Forelimb muscle (tissue), 1 donor: ENCODE data around the gene SMARCB1. TPM values are rescaled to one million over a fixed set of nuclear protein-coding genes. Genes with fewer than 3 reads are reported as not detected.
A peak's percentile ranks its signal among the peaks of the same experiment; 100 is the strongest.

Experiments used
- DNase-seq: peaks from one replicate; pipeline ENCODE4 v3.0.0-alpha.2; 2013; ENCODE audit warnings: low read depth
- polyA plus RNA-seq: library from polyadenylated mRNA; unstranded; fragments of 120-200 nt; gene quantifications from one replicate; pipeline ENCODE4 v1.2.1, GENCODE V29; 2013; ENCODE audit not compliant: insufficient read length

The SMARCB1 gene
- polyA plus RNA-seq, 1 donor: 67.8 TPM

DNA sequence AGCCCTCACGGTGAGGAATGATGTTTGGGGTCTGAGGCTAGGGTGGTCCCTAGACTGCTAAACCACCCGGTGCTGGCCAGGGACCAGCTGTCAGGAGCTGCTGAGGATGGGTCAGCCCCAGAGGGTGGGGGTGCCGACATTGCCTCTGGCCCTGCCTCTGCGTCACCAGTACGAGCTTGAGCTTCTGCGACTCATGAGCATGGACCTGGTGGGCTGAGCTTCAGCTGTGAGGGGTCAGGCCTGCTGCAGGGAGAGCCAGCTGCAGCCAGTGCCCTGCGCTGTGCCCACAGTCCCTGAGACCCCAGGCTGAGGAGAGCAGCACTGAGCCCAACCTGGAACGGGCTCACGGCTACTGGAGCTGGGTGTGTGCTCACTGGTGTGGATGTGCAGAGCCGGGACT is 45.0 kb downstream of the SMARCB1 start:
- no peak for DNase-seq

DNA sequence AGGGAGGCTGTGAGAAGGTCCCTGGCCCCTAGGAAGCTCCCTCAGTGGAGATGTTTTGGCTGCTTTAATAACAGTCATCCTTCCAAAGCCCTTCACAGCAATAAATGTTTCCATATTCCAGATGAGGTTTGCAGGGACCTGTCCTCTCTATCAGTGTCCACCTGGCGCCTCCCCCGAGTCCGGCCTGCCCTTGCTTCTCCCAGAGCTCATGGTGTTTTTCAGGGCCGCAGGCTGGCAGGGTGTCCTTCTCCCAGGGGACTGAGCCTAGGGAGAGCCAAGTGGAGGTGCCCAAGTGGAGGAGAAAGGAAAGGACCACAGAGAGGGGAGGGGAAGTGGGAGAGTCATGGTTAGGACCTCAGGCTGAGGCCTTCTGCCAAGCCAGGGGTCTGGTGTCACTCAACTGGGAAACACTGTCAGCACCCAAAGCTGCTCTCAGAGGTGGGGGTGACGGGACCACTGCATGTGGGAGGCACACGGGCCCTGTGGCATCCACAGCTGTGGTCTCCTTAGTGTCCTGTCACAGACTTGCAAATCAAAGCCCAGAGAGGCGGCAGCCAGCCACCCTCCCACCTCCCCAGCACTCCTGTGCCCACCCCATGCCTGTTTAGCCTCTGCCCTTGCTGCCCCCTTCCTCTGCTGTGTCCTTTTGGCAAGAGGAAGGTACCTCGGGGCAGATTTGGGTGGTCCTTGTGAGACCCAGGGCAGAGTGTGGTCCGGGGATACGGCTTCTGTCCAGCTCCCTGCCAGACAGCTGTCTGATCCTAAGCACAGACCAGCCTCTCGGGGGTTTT is 45.7 kb downstream of the SMARCB1 start:
- DNase-seq: no peak

DNA sequence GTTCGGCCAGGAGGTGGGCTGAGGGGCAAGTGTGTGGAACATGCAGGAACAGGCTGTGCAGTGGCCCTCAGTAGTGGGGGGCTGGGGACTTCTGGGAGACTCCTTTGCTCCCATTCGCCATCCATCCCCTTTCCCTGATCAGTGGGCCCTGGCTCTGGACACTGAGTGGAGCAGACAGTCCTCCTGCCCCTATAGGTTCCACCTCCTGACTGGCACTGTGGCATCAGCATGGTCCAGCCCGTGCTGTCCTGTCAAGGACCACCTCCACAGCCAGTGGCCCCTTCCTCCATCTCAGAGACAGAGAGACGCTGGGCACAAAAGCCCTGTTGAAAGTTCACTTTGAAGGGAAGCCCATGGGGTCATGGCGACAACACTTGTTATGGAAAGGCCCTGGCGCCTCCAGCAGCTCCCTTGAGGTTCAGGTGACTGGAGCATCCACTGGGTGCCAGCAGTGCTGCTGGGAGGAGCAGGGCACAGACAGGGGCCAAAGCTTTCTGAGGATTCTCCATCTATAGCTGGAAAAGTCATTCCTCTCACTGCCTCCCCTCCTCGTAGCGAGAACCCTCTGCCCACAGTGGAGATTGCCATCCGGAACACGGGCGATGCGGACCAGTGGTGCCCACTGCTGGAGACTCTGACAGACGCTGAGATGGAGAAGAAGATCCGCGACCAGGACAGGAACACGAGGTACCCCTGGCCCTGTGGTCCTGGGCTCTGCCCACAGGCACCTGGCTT is 46.4 kb downstream of the SMARCB1 start:
- DNase-seq: no peak

DNA sequence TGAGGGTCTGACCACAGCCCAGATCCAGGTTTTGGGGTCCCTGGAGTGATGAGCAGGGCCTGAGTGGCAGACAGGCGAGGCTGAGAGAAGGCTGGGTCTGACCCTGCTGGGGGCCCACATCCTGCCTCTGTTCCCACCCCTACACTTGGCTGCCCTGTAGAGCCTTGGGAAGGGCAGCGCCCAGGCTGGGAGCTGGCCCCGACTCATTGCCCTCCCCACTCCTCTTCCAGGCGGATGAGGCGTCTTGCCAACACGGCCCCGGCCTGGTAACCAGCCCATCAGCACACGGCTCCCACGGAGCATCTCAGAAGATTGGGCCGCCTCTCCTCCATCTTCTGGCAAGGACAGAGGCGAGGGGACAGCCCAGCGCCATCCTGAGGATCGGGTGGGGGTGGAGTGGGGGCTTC is 47.1 kb downstream of the SMARCB1 start:
- DNase-seq: no peak

DNA sequence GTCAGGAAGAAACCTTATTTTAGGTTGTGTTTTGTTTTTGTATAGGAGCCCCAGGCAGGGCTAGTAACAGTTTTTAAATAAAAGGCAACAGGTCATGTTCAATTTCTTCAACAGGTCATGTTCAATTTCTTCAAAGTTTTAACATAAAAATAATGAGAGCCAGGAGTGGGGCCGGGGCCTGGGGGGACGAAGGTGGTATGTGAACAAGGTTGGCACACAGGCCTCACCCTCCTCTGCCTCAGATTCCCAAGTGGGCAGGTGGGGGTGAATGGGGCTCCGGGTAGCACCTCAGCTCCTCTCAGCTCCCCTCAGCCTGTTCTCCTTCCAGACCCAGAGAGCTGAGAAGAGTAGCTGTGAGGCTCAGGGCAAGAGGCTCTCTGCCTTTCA is 47.6 kb downstream of the SMARCB1 start:
- no peak for DNase-seq

DNA sequence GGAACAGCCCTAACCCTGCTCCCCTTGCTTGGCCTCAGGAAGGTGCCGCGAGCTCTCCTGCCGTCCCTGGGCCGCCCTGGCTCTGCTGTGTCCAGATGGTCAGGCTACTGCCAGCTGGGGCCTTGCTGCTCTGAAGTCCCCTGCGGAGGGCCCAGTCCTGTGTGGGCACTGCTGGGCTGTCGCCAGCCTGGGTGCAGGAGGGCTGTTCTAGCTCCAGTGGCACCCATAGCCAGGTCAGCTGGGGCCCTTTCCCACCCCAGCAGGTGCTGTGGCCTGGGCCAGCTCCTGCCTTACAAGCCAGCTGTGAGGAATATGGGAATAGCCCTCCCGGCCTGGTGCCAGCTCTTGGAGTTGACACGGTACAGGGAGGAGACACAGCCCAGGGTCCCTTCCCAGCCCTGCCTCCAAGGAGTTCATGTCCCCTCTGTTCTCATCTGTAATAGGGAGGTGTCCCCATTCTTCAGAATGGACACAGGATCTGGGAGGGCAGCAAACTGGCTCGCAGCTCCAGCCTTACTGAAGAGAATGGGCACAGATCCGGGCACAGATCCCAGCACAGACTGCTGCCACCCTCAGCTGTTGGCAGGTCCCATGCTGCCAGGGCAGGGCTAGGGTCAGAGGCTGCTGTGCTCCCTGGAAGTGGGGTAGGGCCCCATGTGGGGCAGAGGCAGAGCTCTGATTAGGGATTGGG is 48.2 kb downstream of the SMARCB1 start:
- no peak for DNase-seq

DNA sequence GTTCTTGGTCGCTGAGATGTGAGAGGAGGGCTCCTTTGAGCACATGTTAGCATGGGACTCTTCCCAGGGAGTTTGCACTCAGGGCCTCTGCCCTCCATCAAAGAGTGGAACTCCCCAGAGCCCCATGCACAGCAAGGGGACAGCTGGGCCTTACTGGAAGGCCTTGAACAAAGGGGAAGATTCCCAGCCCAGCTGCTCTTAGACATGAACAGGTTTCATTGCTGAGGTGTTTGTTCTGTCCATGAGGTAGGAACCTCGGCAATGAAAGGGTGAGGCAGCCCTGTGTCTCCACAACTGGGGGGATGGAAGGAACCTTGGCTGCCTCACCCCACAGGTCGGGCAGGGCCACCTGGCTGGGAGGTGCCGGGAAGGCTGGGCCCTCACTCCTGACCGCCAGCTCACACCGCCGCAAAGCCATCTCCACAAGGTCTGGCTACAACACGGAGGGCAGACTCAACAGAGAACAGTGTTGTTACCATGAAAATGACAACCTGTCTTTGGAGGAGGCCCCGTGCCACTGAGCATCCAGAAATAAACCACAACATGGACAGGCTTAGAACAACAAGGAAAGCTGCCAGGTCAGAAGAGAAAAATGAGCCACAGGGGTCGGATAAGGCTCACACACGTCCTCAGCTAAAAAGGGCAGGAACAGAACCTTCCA is 48.8 kb downstream of the SMARCB1 start:
- DNase-seq: no peak

DNA sequence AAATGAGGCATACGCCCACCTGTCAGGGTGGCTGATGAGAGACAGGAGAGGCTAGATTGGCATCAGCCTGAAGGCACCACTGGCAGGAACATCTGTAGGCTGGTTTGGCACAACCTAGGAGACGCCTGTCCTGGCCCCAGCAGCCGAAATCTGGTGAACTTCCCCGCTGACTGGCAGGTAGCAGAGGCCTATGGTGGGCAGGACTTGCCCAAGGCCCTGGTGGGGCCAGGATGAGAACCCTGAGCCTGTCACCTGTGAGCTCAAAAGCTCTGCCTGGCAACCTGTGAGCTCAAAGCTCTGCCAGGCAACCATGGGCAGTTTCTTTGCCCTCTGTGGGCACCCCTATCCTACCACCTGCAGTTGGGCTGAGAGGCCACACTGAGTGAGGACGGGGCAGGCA is 49.5 kb downstream of the SMARCB1 start:
- DNase-seq: no peak

DNA sequence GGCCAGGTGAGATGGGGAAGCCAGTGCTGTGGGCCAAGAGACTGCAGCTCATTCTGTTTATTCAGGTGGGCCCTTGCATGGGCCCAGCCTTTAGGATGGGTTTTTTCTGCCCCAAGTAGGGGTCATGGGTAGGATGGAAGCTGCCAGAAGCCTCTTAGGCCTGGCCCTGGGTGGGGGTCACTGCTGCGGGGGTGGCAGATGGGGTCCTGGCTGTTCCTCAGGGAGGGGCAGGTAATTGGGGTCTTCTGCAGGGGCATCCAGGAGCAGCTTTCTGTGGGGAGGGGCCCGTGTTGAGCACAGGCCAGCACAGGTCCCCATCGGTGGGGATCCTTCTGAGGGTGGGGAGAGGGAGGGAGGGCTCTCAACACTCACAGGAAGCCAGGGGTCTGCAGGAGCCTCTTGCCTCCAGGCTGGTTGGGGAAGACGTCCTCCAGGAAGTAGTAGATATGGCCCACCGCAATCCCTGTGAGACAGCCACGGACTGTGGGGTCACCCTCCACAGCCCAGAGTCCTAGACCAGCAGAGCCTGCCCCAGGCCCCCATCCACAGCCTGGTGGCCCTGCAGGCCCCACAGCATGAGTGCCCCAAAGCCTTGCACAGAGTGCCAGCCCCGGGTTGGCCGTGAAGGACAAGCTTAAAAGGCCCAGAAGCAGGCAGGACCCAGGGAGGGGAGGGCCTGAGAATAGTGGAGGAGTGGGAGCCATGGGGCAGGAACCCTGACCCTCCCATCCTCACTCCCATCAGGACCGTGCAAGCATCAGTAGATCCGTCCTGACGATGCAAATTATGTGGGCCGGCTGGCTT is 50.1 kb downstream of the SMARCB1 start:
- no peak for DNase-seq

DNA sequence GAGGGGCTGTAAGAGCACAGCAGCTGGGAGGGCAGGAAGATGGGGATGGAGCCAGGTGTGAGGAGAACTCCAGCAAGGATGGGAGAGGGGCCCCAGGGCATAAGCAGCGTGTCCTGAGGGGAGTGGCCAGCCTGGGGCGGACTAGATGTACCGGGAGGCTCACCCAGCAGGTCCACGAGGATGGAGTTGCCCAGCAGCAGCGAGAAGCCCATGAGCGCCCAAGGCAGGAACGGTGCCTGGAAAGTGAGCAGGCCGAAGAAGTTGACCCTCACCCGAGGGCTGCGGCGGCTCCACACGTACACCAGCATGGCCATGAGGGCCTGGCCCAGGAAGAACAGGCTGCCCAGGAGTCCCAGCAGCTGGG is 50.7 kb downstream of the SMARCB1 start:
- no peak for DNase-seq

DNA sequence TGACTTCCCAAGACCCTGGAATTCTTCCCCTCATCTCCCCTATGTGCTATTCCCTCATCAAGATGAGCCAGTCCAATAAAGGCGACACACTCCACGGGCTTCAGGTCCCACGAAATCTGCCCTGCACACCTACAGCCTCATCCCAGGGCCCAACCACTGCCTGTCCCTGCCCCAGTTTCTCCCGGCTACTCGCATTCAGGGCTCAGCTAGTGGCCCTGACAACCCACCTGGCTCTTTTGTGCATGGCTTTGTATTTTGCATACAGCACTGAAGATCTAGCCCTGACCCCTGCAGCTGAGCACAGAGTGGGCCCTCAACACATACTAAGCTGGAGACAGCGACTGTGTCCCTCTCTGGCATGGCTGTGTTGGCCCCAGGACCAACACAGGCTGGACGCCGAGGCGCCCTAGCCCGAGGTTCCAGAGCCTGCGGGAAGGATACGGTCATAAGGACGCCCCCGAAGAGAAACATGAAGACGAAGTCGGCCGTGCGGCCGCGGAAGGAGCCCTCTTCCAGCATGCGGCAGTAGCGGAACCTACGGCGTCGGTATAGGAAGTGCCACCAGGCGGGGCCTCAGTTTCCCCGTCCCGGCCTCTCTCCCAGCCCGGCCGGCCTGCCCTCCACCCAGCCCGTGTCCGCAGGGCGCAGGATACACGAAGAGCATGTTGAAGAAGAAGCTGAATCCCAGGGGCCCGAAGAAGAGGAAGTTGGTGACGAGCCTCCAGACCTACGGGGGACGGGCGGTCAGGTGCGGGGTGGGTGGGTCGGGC is 51.3 kb downstream of the SMARCB1 start:
- DNase-seq: no peak

DNA sequence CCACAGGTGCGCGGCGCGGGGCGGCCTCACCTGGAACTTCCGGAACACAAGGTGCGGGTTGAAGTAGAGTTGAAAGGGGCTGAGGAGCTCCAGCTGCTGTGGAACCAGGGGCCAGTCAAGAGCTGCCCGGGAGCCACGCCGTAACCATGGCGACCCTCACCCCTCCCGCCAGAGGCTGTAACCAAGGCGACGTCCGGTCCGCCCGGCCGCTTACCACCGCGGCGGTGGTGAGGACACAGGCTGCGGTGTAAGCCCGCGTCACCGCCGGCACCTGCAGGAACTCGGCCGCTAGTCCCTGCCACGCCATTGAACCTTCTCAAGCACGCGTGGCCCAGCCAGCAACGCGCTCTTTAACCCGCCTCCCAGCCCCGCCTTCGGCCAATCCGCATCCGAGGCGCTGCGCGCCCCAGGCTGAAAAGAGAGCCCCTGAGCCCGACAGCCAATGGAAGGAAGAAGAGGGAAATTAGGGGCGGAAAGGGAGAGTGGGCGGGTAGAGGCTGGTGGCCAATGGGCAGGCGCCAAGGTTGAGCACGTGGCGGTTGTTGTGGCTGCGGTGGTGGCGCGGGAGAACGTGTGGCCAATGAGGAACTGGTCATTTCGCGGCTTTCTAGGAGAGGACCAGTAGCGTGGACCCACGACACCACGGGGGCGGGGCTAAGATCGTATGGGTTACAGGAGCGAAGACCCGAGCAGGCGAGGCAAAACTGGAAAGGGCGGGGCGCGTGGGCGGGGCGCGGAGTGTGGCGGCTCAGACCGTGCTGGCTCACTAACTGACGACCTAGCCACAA is 52.1 kb downstream of the SMARCB1 start, which contains the start of gene DERL3:
TSS of gene DERL3 (minus strand) at position 326 of the 788 bp plus-strand sequence. CDS start at position 307, 19 bp downstream.
- peak; percentile 65 for DNase-seq

DNA sequence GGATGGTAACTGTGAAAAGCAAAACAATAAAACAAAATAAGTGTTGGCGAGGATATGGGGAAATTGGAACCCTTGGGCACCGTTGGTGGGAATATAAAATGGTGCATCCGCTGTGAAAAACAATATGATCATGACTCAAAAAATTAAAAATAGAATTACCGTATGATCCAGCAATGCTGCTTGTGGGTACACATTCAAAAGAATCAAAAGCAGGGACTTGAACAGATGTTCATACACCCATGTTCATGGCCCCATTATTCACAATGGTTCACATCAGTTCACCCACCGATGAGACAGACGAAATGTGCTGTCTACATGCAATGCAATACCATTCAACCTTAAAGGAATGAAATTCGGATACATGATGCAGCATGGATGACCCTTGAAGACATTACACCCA is 53.3 kb downstream of the SMARCB1 start:
- DNase-seq: no peak

DNA sequence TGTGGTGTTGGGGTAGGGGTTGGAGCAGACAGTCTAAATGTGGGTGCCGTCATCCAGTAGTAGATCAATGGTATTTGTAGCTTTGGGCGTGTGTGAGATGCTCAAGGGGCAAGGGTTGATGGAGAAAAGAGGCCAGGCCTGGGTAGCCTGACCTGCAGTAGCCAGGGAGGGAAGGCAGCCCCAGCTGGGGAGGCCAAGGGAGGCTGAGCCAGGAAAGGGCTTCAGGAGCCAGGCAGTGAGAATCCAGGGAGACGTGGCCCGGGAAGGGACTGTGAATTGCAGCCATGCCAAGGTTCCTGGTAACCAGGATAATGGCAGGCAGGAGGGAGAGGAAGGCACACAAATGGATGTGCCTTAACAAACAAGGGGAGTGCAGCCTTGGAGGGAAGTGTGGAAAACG is 54.5 kb downstream of the SMARCB1 start:
- DNase-seq: no peak

DNA sequence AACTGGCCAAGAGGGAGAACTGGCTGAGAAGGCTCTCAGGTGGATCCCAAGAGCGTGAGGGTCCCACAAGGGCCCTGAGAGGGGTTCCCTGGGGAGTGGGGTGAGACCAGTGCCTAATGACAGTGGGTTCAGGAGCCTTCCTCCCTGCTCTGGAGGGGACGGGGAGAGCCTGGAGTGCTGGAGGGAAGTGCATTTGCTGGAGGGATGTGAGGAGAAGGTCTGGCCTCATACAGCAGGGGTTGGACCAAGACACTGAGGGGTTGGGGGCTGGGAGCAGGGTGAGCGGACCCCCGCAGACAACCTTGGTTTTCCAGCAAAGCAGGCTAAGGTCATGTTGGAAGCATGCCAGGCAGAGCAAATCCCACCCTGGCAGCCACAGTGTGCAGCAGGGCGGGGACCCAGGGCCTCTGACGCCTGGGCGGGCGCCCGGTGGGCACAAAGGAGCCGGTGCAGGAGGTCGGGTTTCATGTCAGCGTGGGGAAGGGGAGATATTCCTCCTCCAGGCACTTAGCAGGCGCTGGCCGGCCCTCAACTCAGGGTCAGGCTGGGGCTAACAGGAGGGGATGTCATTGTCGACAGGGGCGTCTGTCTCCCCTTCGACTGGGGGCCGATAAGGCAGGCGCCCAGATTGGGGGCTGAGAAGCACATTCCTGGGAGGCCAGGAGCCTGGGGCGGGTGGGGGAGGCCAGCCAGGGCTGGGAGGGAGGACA is 55.1 kb downstream of the SMARCB1 start:
- no peak for DNase-seq

DNA sequence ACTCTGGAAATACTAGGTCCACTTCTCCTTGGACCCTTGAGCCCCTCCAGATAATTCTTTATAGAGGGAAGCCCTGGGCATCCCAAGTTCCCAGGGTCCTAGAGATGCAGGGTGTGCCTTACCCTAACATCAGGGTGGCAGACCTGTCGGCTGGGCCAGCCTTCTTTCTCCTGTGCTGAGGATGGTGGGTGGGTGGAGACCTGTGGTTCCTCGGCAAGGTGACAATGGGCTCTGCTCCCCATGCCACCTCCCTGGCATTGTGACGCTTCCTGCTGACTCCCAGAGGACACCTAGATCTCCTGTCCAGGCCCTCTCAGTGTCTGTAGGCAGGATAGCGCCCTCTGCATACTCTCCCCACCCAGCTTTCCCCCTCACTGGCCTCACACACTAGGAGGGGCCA is 55.8 kb downstream of the SMARCB1 start:
- DNase-seq: no peak

DNA sequence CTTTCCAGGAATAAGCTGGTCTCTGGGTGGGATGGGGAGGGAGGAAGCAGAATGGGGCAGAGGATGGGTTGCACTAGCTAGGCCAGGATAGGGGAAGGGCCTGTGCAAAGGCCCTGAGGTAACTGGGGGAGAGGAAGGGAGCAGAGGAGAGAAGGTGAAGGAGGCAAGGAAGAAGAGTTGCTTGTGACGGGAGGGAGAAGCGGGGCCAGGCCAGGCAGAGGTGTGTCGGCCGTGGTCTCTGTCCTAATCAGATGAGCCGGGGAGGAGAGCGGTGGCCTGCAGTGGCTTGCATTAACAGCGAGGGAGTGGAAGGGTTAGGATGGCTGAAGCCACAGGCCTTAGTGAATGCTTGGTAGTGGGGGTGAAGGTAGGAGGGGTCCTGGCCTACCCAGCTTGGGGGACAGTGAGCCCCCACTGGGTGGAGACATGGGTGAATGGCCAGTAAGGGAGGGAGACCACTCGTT is 58.0 kb downstream of the SMARCB1 start:
- DNase-seq: no peak

DNA sequence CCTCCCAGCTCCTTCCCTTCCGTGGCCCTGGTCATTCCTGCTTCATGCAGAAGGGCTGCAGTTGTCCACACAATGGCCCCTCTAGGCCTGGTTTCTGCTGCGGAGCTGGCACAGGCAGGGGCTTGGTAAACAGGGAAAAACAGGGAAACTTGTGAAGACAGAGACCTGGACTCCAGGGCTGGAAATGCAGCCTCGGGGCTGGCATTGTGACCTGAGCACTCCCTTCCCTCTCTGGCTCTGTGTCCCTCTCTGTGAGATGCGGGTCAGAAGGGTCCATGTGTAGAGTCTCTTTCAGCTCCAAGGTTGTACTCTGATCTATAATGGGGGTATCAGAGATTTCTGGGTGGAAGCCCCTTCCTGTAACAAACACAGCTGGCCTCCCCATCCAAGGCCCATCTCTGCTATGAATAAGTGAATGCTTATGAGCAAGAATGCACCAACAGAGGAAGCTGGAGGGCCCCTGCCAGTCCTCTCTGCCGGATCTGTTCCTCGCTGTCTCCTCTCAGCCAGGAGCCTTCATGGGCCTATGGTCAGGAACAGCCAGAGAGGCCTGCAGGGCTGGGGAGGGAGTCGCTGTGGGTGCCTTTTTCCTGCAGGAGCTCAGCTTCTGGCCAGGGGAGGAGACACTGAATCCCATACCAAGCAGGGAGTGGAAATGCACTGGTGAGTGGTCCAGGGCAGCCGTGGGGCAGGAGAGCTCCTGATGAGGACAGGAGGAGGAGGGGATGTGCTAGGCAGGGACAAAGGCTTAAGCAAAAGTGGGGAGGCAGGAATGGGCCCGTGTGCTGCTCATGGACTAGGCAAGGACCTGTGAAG is 58.7 kb downstream of the SMARCB1 start:
- DNase-seq: no peak
